Panc1 (cell line): ENCODE measurements around the gene SH2D6. TPM values are rescaled to one million over a fixed set of nuclear protein-coding genes. Genes with fewer than 3 reads are reported as not detected.

Experiments used
- ATAC-seq: fragments of 200-7000 bp; cut with Tn5 transposase; 2 replicates; pipeline ENCODE4 v1.9.1; 2020; ENCODE audit warnings: mild to moderate bottlenecking, moderate library complexity
- BruUV-seq: library from RNA; stranded (reverse); fragments of 400-500 nt; replicated peaks from 2 replicates; lab custom pipeline; 2021; lab: Mats Ljungman, UMichigan
- CTCF ChIA-PET: fragments of 300-600 bp; sonication (Branson Sonifier 250); formaldehyde crosslinking; loops from one replicate; lab custom pipeline; 2022; ENCODE audit warnings: antibody characterized with exemption; lab: Charles Lee
- POLR2A ChIA-PET: fragments of 300-600 bp; sonication (Branson Sonifier 250); formaldehyde crosslinking; loops from one replicate; lab custom pipeline; 2022; ENCODE audit warnings: antibody characterized with exemption; lab: Charles Lee
- DNase-seq: peaks from one replicate; pipeline ENCODE4 v3.0.0-alpha.2; 2010; ENCODE audit warnings: low read depth, low spot score
- H3K27ac ChIP-seq: 2 replicates; pipeline ENCODE4 v1.5.1; 2011; ENCODE audit warnings: mild to moderate bottlenecking, low read length, inconsistent platforms
- H3K27me3 ChIP-seq: fragments of 200-500 bp; sonication (Bioruptor generic); 2 replicates; pipeline ENCODE4 v1.6.0; 2014; ENCODE audit warnings: low read length, inconsistent platforms; ENCODE audit not compliant: control insufficient read depth, insufficient read depth
- H3K36me3 ChIP-seq: fragments of 200-500 bp; sonication (Bioruptor generic); 2 replicates; pipeline ENCODE4 v1.5.1; 2014; ENCODE audit warnings: inconsistent platforms, mild to moderate bottlenecking, low read length, moderate library complexity; ENCODE audit not compliant: control insufficient read depth, insufficient read depth
- H3K4me1 ChIP-seq: 2 replicates; pipeline ENCODE4 v1.5.1; 2011; ENCODE audit warnings: inconsistent platforms, mild to moderate bottlenecking, low read length, moderate library complexity; ENCODE audit not compliant: control insufficient read depth, insufficient read depth
- H3K4me3 ChIP-seq, 2 experiments: 2 replicates each; pipeline ENCODE4 v1.5.1; 2011 to 2012; ENCODE audit warnings: low read depth in 2 of 2, low read length in 2 of 2, mild to moderate bottlenecking in 2 of 2, inconsistent platforms in 1 of 2, moderate library complexity in 1 of 2
- H3K9me3 ChIP-seq: fragments of 200-500 bp; sonication (Bioruptor generic); 2 replicates; pipeline ENCODE4 v1.5.1; 2014; ENCODE audit warnings: low read depth, mild to moderate bottlenecking, inconsistent platforms, low read length, moderate library complexity; ENCODE audit not compliant: control insufficient read depth, insufficient read depth
- POLR2AphosphoS5 ChIP-seq: IDR thresholded peaks from 2 replicates; pipeline ENCODE4 v1.6.1; 2012; ENCODE audit warnings: mild to moderate bottlenecking, low read depth, low read length, moderate library complexity
- SIN3A ChIP-seq: IDR thresholded peaks from 2 replicates; pipeline ENCODE4 v1.6.1; 2012; ENCODE audit warnings: low read depth, mild to moderate bottlenecking, low read length, moderate library complexity, borderline replicate concordance; ENCODE audit not compliant: insufficient read depth
- TCF7L2 ChIP-seq: IDR thresholded peaks from 2 replicates; pipeline ENCODE4 v1.6.1; 2011; ENCODE audit warnings: mild to moderate bottlenecking, low read depth, low read length, inconsistent platforms
- in situ Hi-C: cut with HindIII; loops from 2 replicates; pipeline ENCODE4 v1.10.0; 2016; ENCODE audit warnings: low sequenced_read_pairs, low pct_unique_long_range_greater_than_20kb
- intact Hi-C: fragments of 100-400 bp; cut with micrococcal nuclease; formaldehyde crosslinking; loops from one replicate; pipeline ENCODE4 v1.10.0; 2022; ENCODE audit not compliant: unreplicated experiment
- total RNA-seq: library from RNA; stranded (reverse); gene quantifications from one replicate; pipeline ENCODE4 v1.2.1, GENCODE V29; 2021; ENCODE audit not compliant: unreplicated experiment
- TF ChIP-seq, protein P1 (sequence below): fragments of 450-650 bp; IDR thresholded peaks from 2 replicates; pipeline ENCODE4 v1.5.1; 2017; ENCODE audit warnings: mild to moderate bottlenecking
- TF ChIP-seq, protein P2 (sequence below), 2 experiments: IDR thresholded peaks; 2 replicates each; pipeline ENCODE4 v1.6.1; 2011 to 2012; ENCODE audit warnings: low read depth in 2 of 2, control low read depth in 1 of 2, low read length in 1 of 2, mild to moderate bottlenecking in 1 of 2, moderate library complexity in 1 of 2; ENCODE audit not compliant: insufficient read depth in 1 of 2

SH2D6 gene
- total RNA-seq, 1 experiment from 2014 or later = 3.3 TPM

DNA sequence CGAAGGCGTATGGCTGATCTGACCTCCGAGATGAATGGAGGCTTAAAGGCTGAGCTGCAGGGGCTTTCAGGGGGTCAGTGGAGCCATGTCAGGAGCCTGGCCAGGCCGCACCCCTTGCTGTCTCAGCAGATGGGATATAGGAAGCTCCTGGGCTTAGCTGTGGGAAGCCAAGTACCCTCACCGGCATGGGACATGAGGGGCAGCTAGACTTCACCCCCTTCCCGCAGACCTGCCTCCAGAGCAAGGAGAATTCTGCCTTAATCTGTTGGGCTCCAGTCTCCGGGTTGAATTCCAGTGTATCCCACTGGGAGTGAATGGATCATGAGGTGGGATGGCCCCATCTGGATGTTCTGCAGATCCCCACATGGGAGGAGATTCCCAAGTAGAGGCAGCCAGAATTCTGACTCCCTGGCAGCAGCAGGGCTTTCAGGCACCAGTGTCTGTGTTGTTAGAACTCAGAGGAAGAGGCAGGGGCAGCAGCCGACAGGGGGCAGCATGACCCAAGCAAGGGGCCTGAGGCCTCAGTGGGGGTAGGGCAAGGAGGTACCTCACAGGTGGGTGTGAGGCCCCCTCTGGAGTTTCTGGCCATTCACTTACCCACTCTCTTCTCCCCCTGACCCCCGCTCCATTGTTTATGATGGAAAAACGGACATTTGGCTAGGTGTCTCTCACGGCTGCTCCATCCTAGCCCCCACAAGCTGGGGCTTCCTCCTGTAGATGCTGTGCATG, 27.4 kb upstream of the SH2D6 start:
- BruUV-seq = TSS peak; percentile 69
- CTCF ChIA-PET = interaction anchor here (0.5 kb wide), 1 partner anchor 44 kb away, joined by 5 read pairs; no protein-coding TSS in a partner anchor
- peak; percentile 86 for ATAC-seq
- DNase-seq = no peak
- no peaks in the 10 kb centered on the region for H3K4me1 ChIP-seq
- H3K4me3 ChIP-seq = no peak overlapping the region
- no peaks in the 10 kb centered on the region for H3K27me3 ChIP-seq
- TF ChIP-seq, protein P1, sequence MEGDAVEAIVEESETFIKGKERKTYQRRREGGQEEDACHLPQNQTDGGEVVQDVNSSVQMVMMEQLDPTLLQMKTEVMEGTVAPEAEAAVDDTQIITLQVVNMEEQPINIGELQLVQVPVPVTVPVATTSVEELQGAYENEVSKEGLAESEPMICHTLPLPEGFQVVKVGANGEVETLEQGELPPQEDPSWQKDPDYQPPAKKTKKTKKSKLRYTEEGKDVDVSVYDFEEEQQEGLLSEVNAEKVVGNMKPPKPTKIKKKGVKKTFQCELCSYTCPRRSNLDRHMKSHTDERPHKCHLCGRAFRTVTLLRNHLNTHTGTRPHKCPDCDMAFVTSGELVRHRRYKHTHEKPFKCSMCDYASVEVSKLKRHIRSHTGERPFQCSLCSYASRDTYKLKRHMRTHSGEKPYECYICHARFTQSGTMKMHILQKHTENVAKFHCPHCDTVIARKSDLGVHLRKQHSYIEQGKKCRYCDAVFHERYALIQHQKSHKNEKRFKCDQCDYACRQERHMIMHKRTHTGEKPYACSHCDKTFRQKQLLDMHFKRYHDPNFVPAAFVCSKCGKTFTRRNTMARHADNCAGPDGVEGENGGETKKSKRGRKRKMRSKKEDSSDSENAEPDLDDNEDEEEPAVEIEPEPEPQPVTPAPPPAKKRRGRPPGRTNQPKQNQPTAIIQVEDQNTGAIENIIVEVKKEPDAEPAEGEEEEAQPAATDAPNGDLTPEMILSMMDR = peak; percentile 94
- TF ChIP-seq, protein P2, sequence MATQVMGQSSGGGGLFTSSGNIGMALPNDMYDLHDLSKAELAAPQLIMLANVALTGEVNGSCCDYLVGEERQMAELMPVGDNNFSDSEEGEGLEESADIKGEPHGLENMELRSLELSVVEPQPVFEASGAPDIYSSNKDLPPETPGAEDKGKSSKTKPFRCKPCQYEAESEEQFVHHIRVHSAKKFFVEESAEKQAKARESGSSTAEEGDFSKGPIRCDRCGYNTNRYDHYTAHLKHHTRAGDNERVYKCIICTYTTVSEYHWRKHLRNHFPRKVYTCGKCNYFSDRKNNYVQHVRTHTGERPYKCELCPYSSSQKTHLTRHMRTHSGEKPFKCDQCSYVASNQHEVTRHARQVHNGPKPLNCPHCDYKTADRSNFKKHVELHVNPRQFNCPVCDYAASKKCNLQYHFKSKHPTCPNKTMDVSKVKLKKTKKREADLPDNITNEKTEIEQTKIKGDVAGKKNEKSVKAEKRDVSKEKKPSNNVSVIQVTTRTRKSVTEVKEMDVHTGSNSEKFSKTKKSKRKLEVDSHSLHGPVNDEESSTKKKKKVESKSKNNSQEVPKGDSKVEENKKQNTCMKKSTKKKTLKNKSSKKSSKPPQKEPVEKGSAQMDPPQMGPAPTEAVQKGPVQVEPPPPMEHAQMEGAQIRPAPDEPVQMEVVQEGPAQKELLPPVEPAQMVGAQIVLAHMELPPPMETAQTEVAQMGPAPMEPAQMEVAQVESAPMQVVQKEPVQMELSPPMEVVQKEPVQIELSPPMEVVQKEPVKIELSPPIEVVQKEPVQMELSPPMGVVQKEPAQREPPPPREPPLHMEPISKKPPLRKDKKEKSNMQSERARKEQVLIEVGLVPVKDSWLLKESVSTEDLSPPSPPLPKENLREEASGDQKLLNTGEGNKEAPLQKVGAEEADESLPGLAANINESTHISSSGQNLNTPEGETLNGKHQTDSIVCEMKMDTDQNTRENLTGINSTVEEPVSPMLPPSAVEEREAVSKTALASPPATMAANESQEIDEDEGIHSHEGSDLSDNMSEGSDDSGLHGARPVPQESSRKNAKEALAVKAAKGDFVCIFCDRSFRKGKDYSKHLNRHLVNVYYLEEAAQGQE (IDR thresholded peaks at IDR 0.05; ENCODE audit: insufficient read depth in 1 of 2, low read depth in 2 of 2, low read length in 1 of 2) = no peak
- TF ChIP-seq SIN3A (no peak), TCF7L2 (no peak), POLR2AphosphoS5 (peak; percentile 30; the same call in 1 of the 2 replicates)
- POLR2A ChIA-PET = no interaction called here
- in situ Hi-C loops = no loop called here
- no peaks in the 10 kb centered on the region for H3K9me3 ChIP-seq
- peaks cover 4% of the 10 kb centered on the region; the same call in 1 of the 2 replicates for H3K36me3 ChIP-seq
- intact Hi-C loops = loop anchor here (1.0 to 2.0 kb wide), 2 partner anchors 154 to 161 kb away; no protein-coding TSS in a partner anchor
- no peak overlapping the region for H3K27ac ChIP-seq

DNA sequence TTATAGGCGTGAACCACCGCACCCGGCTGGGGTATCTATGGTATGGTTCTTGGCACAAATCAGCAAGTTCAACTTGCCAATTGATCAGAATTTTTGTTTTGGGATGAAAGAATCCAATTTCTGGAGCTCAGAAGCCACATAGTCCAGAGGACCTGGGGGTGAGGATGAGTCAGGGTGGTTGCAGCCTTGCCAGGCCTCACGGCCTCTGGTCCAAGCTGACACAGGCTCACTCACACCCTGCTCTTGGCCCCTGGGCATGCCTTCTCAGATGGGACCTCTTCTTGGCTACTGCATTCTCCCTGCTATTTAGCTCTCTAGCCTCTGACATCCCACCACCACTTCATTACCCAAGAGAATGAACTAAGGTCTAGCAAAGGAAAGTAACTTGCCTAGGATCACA, 24.7 kb upstream of the SH2D6 start:
- BruUV-seq = no TSS peak

More for the DNA sequence above, 24.7 kb upstream of the SH2D6 start:
- Histone ChIP-seq H3K36me3 (0 out of 2 replicates have a peak, but pooled peaks cover 2% of the 10 kb centered on the region), H3K27me3 (no peaks in the 10 kb centered on the region), H3K27ac (no peak overlapping the region), H3K4me1 (no peaks in the 10 kb centered on the region), H3K9me3 (no peaks in the 10 kb centered on the region), H3K4me3 (no peak overlapping the region)
- intact Hi-C loops = no loop called here
- ChIA-PET CTCF (interaction anchor here (0.7 kb wide), 1 partner anchor 20 kb away, joined by 5 read pairs; no protein-coding TSS in a partner anchor), POLR2A (no interaction called here)
- in situ Hi-C loops = no loop called here
- ATAC-seq = no peak
- DNase-seq = no peak
- no peak for TF ChIP-seq POLR2AphosphoS5
- TF ChIP-seq SIN3A = no peak
- TF ChIP-seq, protein P1 = no peak
- TF ChIP-seq TCF7L2 = no peak
- TF ChIP-seq, protein P2 (IDR thresholded peaks at IDR 0.05; ENCODE audit: insufficient read depth in 1 of 2, low read depth in 2 of 2, low read length in 1 of 2) = no peak
